Activated CD4-positive, alpha-beta T cell treated with anti-CD3 and anti-CD28 coated beads, Interleukin-2, amount 50 U/mL, for 48 hours (primary cell): ENCODE data around the gene C19orf12.
A peak's percentile ranks its signal among the peaks of the same experiment; 100 is the strongest.

Experiments
- DNase-seq, 2 experiments: peaks; one replicate each; pipeline ENCODE4 v3.0.0-alpha.2; 2020

The C19orf12 gene

DNA sequence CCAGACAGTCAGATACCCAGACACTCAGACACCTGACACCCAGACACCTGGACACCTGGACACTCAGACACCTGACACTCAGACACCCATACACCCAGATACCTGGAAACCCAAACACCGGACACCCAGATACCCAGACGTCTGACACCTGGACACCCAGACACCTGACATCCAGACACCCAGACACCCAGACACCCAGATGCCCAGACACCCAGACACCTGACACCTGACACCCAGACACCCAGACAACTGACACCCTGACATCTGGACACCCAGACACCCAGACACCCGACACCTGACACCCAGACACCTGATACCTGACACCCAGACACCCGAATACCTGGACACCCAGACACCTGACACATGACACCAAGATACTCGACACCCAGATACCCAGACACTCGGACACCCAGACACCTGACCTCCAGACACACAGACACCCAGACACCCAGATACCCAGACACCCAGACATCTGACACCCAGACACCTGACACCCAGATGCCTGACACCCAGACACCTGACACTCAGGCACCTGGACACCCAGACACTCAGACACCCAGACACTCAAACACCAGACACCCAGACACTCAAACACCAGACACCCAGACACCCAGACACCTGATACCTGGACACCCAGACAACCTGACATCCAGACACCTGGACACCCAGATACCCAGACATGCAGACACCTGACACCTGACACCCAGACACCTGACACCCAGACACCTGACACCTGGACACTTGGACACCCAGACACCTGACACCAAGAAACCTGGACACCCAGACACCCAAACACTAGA is 19.1 kb downstream of the C19orf12 start:
- no peak for DNase-seq

GRCh38 chr19:29694669-29695627 is 20.1 kb downstream of the C19orf12 start:
- DNase-seq, result peak; percentile 85 to 87

- DNase-seq, result no peak
These were observed 20.9 kb downstream of the C19orf12 start for GRCh38 chr19:29694161-29694560.

- peak; percentile 54 to 66 for DNase-seq
These were observed 24.2 kb downstream of the C19orf12 start for GRCh38 chr19:29690842-29691241.

DNA sequence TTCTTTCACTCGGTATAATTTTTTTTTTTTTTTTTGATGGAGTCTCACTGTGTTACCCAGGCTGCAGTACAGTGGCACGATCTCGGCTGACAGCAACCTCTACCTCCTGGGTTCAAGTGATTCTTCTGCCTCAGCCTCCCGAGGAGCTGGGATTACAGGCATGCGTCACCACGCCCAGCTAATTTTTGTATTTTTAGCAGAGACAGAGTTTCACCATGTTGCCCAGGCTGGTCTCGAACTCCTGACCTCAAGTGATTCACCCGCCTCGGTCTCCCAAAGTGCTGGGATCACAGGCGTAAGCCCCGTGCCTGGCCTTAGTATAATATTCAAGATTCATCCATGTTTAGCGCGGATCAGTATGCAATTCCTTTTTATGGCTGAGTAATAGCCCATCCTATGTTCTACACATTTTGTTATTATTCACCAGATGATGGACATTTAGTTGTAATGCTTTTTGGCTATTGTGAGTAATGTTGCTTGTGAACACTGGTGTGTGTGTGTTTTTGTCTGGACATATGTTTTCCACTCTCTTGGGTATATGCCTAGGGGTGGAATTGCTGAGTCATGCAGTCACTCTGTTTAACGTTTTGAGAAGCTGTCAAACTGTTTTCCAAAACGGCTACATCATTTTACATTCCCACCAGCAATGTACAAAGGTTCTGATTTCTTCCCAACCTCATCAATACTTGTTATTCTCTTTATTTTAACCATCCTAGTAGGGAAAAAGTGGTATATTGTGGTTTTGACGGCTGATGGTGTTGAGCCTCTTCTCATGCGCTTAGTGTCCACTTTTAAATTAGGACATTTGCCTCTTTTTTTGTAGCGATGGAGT is 26.9 kb downstream of the C19orf12 start:
- no peak for DNase-seq

DNA sequence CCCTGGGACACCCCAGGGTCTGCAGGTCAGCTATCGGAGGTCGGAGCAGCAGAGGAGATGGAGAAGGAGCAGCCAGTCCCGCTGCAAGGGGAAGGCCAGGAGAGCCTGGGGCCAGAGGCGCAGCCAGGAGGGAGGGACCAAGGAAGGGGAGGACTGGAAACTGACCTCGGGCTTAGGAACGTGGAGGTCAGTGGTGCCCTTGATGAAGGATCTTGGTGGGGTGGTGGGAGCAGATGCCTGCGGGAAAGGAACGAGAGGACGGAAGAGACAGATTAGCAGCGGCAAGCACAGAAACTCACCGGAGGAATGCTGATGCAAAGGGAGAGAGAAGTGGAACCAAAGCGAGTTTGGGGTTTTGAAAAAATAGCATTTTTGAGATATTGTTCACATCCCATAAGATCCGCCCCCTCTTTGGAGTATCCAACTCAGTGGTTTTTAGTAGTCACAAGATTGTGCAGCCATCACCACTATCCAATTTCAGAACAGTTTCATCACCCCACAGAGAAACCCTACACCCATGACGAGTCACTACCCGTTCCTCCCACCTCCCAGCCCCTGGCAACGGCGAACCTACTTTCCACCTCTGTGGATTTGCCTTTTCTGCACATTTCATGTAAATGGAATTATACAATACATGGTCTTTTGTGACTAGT is 27.7 kb downstream of the C19orf12 start:
- peak; percentile 61 to 73 for DNase-seq

- DNase-seq, result no peak
These were observed 28.7 kb downstream of the C19orf12 start for GRCh38 chr19:29686285-29686805.

GRCh38 chr19:29685326-29685725 is 29.7 kb downstream of the C19orf12 start:
- DNase-seq, result no peak

- no peak for DNase-seq
These were observed 32.1 kb downstream of the C19orf12 start for GRCh38 chr19:29683009-29683408.

DNA sequence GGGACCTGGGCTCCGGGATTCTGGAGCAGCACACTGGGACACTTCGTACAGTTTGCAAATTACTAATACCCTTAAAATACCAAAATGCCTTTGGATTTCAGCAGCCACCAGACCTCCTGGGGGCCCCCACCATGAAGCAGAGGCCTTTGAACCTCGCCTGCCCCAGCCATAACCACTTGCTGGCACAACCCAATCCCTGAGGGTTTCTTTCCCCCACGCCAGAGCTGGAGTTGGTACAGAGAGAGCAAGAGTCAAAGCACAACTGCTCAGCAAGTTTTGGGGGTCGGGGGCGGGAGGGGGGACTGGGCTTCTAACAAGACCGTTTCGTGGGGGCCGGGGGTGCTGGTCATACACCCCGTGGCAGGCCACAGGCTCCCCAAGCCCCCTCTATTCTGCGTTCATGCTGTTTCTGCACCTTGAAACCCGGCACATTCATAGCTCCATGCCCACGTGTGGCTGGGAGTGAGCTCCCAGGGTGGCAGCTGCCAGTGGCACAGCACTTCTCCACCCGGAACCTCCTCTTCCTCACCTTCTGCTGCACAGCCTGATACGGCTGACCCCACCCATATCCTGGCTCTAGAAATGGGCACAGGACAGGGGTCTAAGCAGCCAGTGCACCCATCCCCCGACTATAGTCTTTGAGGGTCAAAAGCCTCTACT is 32.7 kb downstream of the C19orf12 start:
- no peak for DNase-seq

GRCh38 chr19:29681422-29682235 is 33.4 kb downstream of the C19orf12 start:
- no peak for DNase-seq

- DNase-seq, result no peak
These were observed 34.1 kb downstream of the C19orf12 start for GRCh38 chr19:29680937-29681336.

DNA sequence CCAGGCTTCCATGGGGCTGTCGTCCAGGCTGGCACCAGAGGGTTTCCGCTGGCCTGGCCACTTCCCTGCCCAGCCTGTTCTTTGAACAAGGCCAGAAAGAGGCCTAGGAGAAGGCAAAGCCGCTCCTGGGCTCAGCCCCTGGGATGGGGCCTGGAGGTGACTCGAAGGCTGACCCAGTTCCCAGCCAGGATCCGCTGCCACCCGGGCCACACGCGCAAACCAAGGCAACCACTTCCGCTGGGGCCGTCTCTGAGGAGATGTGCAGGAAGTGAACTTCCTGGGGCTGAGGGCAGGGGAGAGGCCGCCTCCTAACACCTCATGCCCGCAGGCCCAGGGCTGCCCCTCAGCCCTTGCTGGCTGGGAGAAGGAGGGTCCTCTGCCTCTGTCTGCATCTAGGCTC is 34.6 kb downstream of the C19orf12 start:
- DNase-seq, result peak; percentile 88 to 90

- no peak for DNase-seq
These were observed 35.4 kb downstream of the C19orf12 start for GRCh38 chr19:29679598-29680210.

DNA sequence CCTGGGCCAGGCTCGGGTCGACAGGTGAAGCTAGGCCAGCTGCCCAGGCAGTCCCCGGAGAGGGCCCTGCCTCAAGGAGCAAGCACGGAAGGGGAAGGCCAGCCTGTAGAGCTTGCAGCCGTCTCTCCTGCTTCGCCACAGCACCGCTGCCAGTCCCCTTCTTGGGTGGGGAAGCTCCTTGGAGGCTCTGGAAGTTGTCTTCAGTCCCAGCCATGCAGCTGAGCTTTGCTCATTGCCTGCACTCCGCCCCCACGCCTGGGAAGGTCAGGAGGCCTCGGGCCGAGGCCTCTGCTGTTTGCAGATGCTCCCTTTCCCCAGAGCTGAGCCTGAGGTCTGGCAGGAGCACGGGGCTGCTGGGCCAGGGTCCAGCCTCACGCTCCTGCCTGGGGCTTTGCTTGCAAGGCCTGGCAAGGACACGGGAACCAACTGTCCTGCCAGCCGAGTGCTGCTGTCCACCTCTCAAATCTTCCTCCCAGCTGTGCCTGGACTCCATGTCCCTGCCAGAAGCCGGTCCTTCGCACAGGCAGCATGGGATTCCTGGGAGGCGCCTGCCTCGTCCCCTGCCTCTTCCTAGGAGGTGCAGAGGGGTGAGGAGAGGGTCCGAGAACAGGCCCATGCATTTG is 36.5 kb downstream of the C19orf12 start:
- no peak for DNase-seq

DNA sequence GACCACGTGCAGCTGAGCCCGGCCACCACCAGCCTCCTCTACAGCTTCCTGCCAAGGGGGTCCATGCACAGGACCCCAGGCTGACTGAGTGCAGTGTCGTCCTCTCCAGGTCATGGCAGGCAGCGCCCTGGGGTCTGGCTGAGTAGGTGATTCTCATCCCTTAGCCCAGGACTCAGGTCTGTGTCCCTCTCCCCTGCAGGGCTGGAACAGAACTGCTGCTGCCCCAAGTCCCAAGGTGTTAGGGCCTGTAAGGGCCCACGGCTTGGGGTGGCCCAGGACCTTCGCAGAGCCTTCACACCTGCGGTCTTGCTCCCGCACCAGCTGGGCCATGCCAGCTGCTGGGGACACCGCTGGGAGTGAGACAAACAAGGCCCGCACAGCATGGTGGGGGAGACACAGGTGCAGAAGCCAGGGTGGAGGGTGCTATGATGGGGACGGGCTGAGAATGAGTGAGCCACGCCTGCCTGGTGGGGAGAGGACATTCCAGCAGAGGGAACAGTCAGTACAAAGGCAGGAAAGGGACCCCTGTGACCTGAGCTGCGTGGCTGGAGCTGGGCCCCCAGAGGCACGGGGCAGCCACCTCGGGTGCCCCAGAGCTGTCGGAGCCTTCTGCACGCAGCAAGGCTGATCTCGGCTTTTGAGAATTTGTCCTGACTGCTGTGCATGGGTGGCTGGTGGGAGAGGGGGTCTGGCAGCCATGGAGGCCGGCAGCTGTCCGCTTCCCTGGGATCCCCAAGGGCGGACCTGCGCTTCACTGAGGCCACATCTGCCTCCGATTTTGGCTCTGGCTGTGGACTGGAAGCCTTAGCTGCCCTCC is 37.9 kb downstream of the C19orf12 start:
- no peak for DNase-seq

- DNase-seq, result no peak
These were observed 38.5 kb downstream of the C19orf12 start for GRCh38 chr19:29676586-29676985.

GRCh38 chr19:29675650-29676186 is 39.3 kb downstream of the C19orf12 start:
- no peak for DNase-seq
